GM06990 (cell line): ENCODE data around the gene TNIK.

Experiments
- DNase-seq: peaks from one replicate; pipeline ENCODE4 v3.0.0-alpha.2; 2011; ENCODE audit not compliant: insufficient read length; ENCODE audit errors: extremely low read depth
- H3K27me3 ChIP-seq: replicated peaks from 2 replicates; pipeline ENCODE4 v1.6.0; 2011; ENCODE audit warnings: low read length; ENCODE audit not compliant: control insufficient read depth, insufficient read depth
- H3K36me3 ChIP-seq: 2 replicates; pipeline ENCODE4 v1.5.1; 2011; ENCODE audit warnings: low read length; ENCODE audit not compliant: control insufficient read depth, insufficient read depth
- H3K4me3 ChIP-seq: replicated peaks from 2 replicates; pipeline ENCODE4 v1.5.1; 2011; ENCODE audit warnings: low read depth, mild to moderate bottlenecking, control low read depth, low read length
- CTCF ChIP-seq: IDR thresholded peaks from 2 replicates; pipeline ENCODE4 v1.5.1; 2011; ENCODE audit warnings: low read length, control low read depth, mild to moderate bottlenecking, inconsistent platforms; ENCODE audit not compliant: insufficient read depth, poor library complexity, severe bottlenecking

TNIK gene

GRCh38 chr3:171160325-171160724 is 299.9 kb downstream of the TNIK start:
- no peak for TF ChIP-seq CTCF
- DNase-seq: no peak
- Histone ChIP-seq H3K27me3 (no peaks in the 10 kb centered on the region), H3K4me3 (no peak overlapping the region), H3K36me3 (peaks cover 41% of the 10 kb centered on the region)

GRCh38 chr3:171159822-171160157 is 300.4 kb downstream of the TNIK start:
- no peak for DNase-seq
- Histone ChIP-seq H3K36me3 (peaks cover 45% of the 10 kb centered on the region), H3K27me3 (no peaks in the 10 kb centered on the region), H3K4me3 (no peak overlapping the region)
- no peak for TF ChIP-seq CTCF

GRCh38 chr3:171159024-171159821 is 301.0 kb downstream of the TNIK start:
- no peak for TF ChIP-seq CTCF
- H3K4me3 ChIP-seq: no peak overlapping the region
- H3K27me3 ChIP-seq: no peaks in the 10 kb centered on the region
- H3K36me3 ChIP-seq: peaks cover 45% of the 10 kb centered on the region
- no peak for DNase-seq

GRCh38 chr3:171157980-171158379 is 302.2 kb downstream of the TNIK start:
- peaks cover 46% of the 10 kb centered on the region for H3K36me3 ChIP-seq
- DNase-seq: no peak

GRCh38 chr3:171157286-171157685 is 302.9 kb downstream of the TNIK start:
- no peak for TF ChIP-seq CTCF
- Histone ChIP-seq H3K4me3 (no peak overlapping the region), H3K27me3 (no peaks in the 10 kb centered on the region), H3K36me3 (peaks cover 47% of the 10 kb centered on the region)
- no peak for DNase-seq

More at GRCh38 chr3:171157980-171158379, 302.2 kb downstream of the TNIK start:
- Histone ChIP-seq H3K4me3 (no peak overlapping the region), H3K27me3 (no peaks in the 10 kb centered on the region)
- TF ChIP-seq CTCF: no peak
